Trophoblast cell (in vitro differentiated cells and primary cell): ENCODE results near the gene ENAH.

Experiments
- DNase-seq, 2 donors: peaks; one replicate each; pipeline ENCODE4 v3.0.0-alpha.2; 2016
- H2AFZ ChIP-seq: 2 replicates; pipeline ENCODE4 v1.6.1; 2013; ENCODE audit warnings: low read length, moderate library complexity, mild to moderate bottlenecking; ENCODE audit not compliant: insufficient read depth, poor library complexity
- H2AK5ac ChIP-seq: 2 replicates; pipeline ENCODE4 v1.6.1; 2013; ENCODE audit warnings: mild to moderate bottlenecking, low read length
- H2BK120ac ChIP-seq: 2 replicates; pipeline ENCODE4 v1.6.1; 2013; ENCODE audit warnings: low read length, mild to moderate bottlenecking, moderate library complexity; ENCODE audit not compliant: insufficient read depth, poor library complexity
- H2BK12ac ChIP-seq: 2 replicates; pipeline ENCODE4 v1.6.1; 2013; ENCODE audit warnings: mild to moderate bottlenecking, low read length, moderate library complexity
- H2BK5ac ChIP-seq: 2 replicates; pipeline ENCODE4 v1.6.1; 2013; ENCODE audit warnings: low read length, low read depth, moderate library complexity, mild to moderate bottlenecking; ENCODE audit not compliant: poor library complexity
- H3K14ac ChIP-seq: 2 replicates; pipeline ENCODE4 v1.6.1; 2013; ENCODE audit warnings: mild to moderate bottlenecking, low read length
- H3K18ac ChIP-seq: 2 replicates; pipeline ENCODE4 v1.6.1; 2013; ENCODE audit warnings: mild to moderate bottlenecking, low read length
- H3K23ac ChIP-seq: 2 replicates; pipeline ENCODE4 v1.6.1; 2013; ENCODE audit warnings: low read length
- H3K27ac ChIP-seq: 2 replicates; pipeline ENCODE4 v1.5.1; 2013; ENCODE audit warnings: low read depth, mild to moderate bottlenecking, inconsistent platforms, low read length, moderate library complexity
- H3K27me3 ChIP-seq: 2 replicates; pipeline ENCODE4 v1.6.1; 2013; ENCODE audit warnings: inconsistent platforms, mild to moderate bottlenecking, low read length, moderate library complexity; ENCODE audit not compliant: insufficient read depth
- H3K36me3 ChIP-seq, 2 experiments: 1 replicate in 1 of 2; 2 replicates in 1 of 2; pipeline ENCODE4 v1.6.1; 2013; ENCODE audit warnings: low read length in 2 of 2, mild to moderate bottlenecking in 2 of 2, moderate library complexity in 1 of 2; ENCODE audit not compliant: insufficient read depth in 2 of 2, control insufficient read depth in 1 of 2
- H3K4ac ChIP-seq: 2 replicates; pipeline ENCODE4 v1.6.1; 2013; ENCODE audit warnings: low read depth, mild to moderate bottlenecking, low read length, moderate library complexity
- H3K4me1 ChIP-seq, 2 experiments: 1 replicate in 1 of 2; 2 replicates in 1 of 2; pipeline ENCODE4 v1.6.1; 2013; ENCODE audit warnings: low read length in 2 of 2, mild to moderate bottlenecking in 2 of 2, moderate library complexity in 1 of 2; ENCODE audit not compliant: insufficient read depth in 2 of 2, control insufficient read depth in 1 of 2
- H3K4me2 ChIP-seq: 2 replicates; pipeline ENCODE4 v1.6.1; 2013; ENCODE audit warnings: inconsistent platforms, mild to moderate bottlenecking, low read length, moderate library complexity
- H3K4me3 ChIP-seq: 2 replicates; pipeline ENCODE4 v1.5.1; 2013; ENCODE audit warnings: mild to moderate bottlenecking, low read depth, low read length, inconsistent platforms
- H3K79me1 ChIP-seq: one replicate; pipeline ENCODE4 v1.6.1; 2013; ENCODE audit warnings: low read length
- H3K79me2 ChIP-seq: 2 replicates; pipeline ENCODE4 v1.6.1; 2013; ENCODE audit warnings: low read length, mild to moderate bottlenecking; ENCODE audit not compliant: control insufficient read depth, insufficient read depth, poor library complexity
- H3K9ac ChIP-seq: 2 replicates; pipeline ENCODE4 v1.6.1; 2013; ENCODE audit warnings: mild to moderate bottlenecking, low read length
- H3K9me3 ChIP-seq: 2 replicates; pipeline ENCODE4 v1.6.1; 2013; ENCODE audit warnings: low read depth, mild to moderate bottlenecking, control low read depth, inconsistent platforms, low read length; ENCODE audit not compliant: insufficient read depth
- H4K12ac ChIP-seq: 2 replicates; pipeline ENCODE4 v1.6.1; 2013; ENCODE audit warnings: low read depth, mild to moderate bottlenecking, low read length, moderate library complexity
- H4K8ac ChIP-seq: 2 replicates; pipeline ENCODE4 v1.6.1; 2013; ENCODE audit warnings: low read depth, mild to moderate bottlenecking, low read length, moderate library complexity
- H4K91ac ChIP-seq: one replicate; pipeline ENCODE4 v1.6.1; 2013; ENCODE audit warnings: low read depth, mild to moderate bottlenecking, low read length, moderate library complexity
- WGBS: extraction: QIAGEN DNeasy Blood & Tissue Kit; methylation state at CpG from one replicate; pipeline ENCODE4 v1.1.7; 2013; ENCODE audit warnings: missing lambda C conversion rate; ENCODE audit not compliant: insufficient read length, insufficient coverage; ENCODE audit errors: extremely low coverage; 5-methylcytosine and 5-hydroxymethylcytosine counted together

The ENAH gene

GRCh38 chr1:225493591-225494246 lies 159.2 kb downstream of the ENAH start:
- no peaks in the 10 kb centered on the region for H3K79me2 ChIP-seq
- no peak overlapping the region for H2AFZ ChIP-seq
- DNase-seq = no peak
- no peaks in the 10 kb centered on the region for H3K27me3 ChIP-seq
- H3K4me2 ChIP-seq = no peak overlapping the region
- H3K9me3 ChIP-seq = no peaks in the 10 kb centered on the region
- no peak overlapping the region for H3K4me3 ChIP-seq
- H3K4me1 ChIP-seq = no peaks in the 10 kb centered on the region
- no peak overlapping the region for H3K14ac ChIP-seq
- H2AK5ac ChIP-seq = no peak overlapping the region
- no peak overlapping the region for H3K27ac ChIP-seq
- H3K23ac ChIP-seq = no peak overlapping the region
- no peak overlapping the region for H2BK120ac ChIP-seq
- no CpG with 5 or more reads among the region's 6 CpGs for WGBS
- H4K91ac ChIP-seq = no peak overlapping the region
- no peak overlapping the region for H3K9ac ChIP-seq
- no peaks in the 10 kb centered on the region for H3K79me1 ChIP-seq
- no peak overlapping the region for H3K18ac ChIP-seq
- no peak overlapping the region for H4K8ac ChIP-seq
- H3K36me3 ChIP-seq = peaks cover 2% of the 10 kb centered on the region in 2 experiments
- no peak overlapping the region for H2BK12ac ChIP-seq
- H3K4ac ChIP-seq = no peak overlapping the region
- H2BK5ac ChIP-seq = no peak overlapping the region
- no peak overlapping the region for H4K12ac ChIP-seq

GRCh38 chr1:225488676-225489075 lies 164.2 kb downstream of the ENAH start:
- no peak overlapping the region for H3K4me2 ChIP-seq
- no peaks in the 10 kb centered on the region for H3K36me3 ChIP-seq
- H2AK5ac ChIP-seq = no peak overlapping the region
- H3K14ac ChIP-seq = no peak overlapping the region
- DNase-seq = no peak
- H3K79me1 ChIP-seq = no peaks in the 10 kb centered on the region
- H3K27me3 ChIP-seq = no peaks in the 10 kb centered on the region
- no peak overlapping the region for H3K4ac ChIP-seq
- H3K4me3 ChIP-seq = no peak overlapping the region
- H2AFZ ChIP-seq = no peak overlapping the region
- H3K79me2 ChIP-seq = no peaks in the 10 kb centered on the region
- H3K23ac ChIP-seq = no peak overlapping the region
- H3K27ac ChIP-seq = no peak overlapping the region
- H3K18ac ChIP-seq = no peak overlapping the region
- no peak overlapping the region for H4K91ac ChIP-seq
- H3K4me1 ChIP-seq = no peaks in the 10 kb centered on the region
- no peak overlapping the region for H2BK12ac ChIP-seq
- no peak overlapping the region for H2BK5ac ChIP-seq
- H3K9ac ChIP-seq = no peak overlapping the region
- no peak overlapping the region for H4K8ac ChIP-seq
- H2BK120ac ChIP-seq = no peak overlapping the region
- H4K12ac ChIP-seq = no peak overlapping the region
- WGBS = no CpG with 5 or more reads among the region's 5 CpGs
- no peaks in the 10 kb centered on the region for H3K9me3 ChIP-seq

- no peaks in the 10 kb centered on the region for H3K79me2 ChIP-seq
- H3K4me3 ChIP-seq = no peak overlapping the region
- H3K4me2 ChIP-seq = no peak overlapping the region
- no peak overlapping the region for H3K4ac ChIP-seq
- no peaks in the 10 kb centered on the region for H3K4me1 ChIP-seq
- no peak overlapping the region for H4K91ac ChIP-seq
- no peaks in the 10 kb centered on the region for H3K36me3 ChIP-seq
- no peak overlapping the region for H2AK5ac ChIP-seq
- H3K18ac ChIP-seq = no peak overlapping the region
- H3K9ac ChIP-seq = no peak overlapping the region
- no peak overlapping the region for H4K12ac ChIP-seq
- no peak overlapping the region for H2BK5ac ChIP-seq
- no peak overlapping the region for H2BK120ac ChIP-seq
- H3K27me3 ChIP-seq = no peaks in the 10 kb centered on the region
- no peaks in the 10 kb centered on the region for H3K9me3 ChIP-seq
- H3K79me1 ChIP-seq = no peaks in the 10 kb centered on the region
- DNase-seq = no peak
- no peak overlapping the region for H2BK12ac ChIP-seq
- no peak overlapping the region for H3K14ac ChIP-seq
- H4K8ac ChIP-seq = no peak overlapping the region
- no CpG with 5 or more reads among the region's 2 CpGs for WGBS
- H2AFZ ChIP-seq = no peak overlapping the region
- no peak overlapping the region for H3K27ac ChIP-seq
- no peak overlapping the region for H3K23ac ChIP-seq
Measured at GRCh38 chr1:225486856-225487255, 166.1 kb downstream of the ENAH start.

- Histone ChIP-seq H2AK5ac (no peak overlapping the region), H3K4ac (no peak overlapping the region), H4K91ac (no peak overlapping the region), H4K12ac (no peak overlapping the region), H3K4me1 (no peaks in the 10 kb centered on the region), H4K8ac (no peak overlapping the region), H3K79me1 (no peaks in the 10 kb centered on the region), H3K79me2 (no peaks in the 10 kb centered on the region), H3K36me3 (no peaks in the 10 kb centered on the region), H3K27ac (no peak overlapping the region), H3K9ac (no peak overlapping the region), H2BK5ac (no peak overlapping the region), H3K27me3 (no peaks in the 10 kb centered on the region), H3K23ac (no peak overlapping the region), H3K9me3 (no peaks in the 10 kb centered on the region), H3K18ac (no peak overlapping the region), H2BK120ac (no peak overlapping the region), H3K4me2 (no peak overlapping the region), H2AFZ (no peak overlapping the region), H2BK12ac (no peak overlapping the region), H3K4me3 (no peak overlapping the region), H3K14ac (no peak overlapping the region)
- no CpG with 5 or more reads among the region's 6 CpGs for WGBS
- no peak for DNase-seq
Measured at GRCh38 chr1:225485991-225486530, 166.9 kb downstream of the ENAH start.
